Measurements from ENCODE around the gene HRCT1. TPM values are rescaled to one million over a fixed set of nuclear protein-coding genes. Genes with fewer than 3 reads are reported as not detected.
"Not testable (repeated sequence)": the region's sequence is repeated elsewhere in the genome, so short reads cannot be mapped to it uniquely, and the experiment has no call there.

Gene HRCT1
- total RNA-seq, 1 donor from 2014 or later, result 2.6 TPM

DNA sequence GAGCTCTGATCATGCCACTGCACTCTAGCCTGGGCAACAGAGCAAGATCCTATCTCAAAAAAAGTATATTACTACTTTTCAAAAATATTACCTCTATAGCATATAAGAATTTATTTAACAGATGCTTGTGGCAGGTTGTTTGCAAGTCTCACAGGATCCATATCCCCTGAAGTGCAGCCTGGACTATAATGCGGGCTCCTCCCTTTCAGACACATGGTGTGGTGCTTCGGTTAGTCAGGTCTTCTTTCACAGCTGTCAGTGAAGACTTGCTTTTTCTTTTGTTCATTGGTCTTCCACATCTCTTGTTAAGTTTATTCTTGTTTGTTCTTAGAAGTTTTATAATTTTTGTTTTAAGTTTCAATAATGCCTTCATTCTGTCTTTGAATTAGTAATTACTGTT lies 9.4 kb upstream of the HRCT1 start:
- DNase-seq (ENCODE audit: low read depth in 2 of 2), result no peak

- DNase-seq (ENCODE audit: low read depth in 2 of 2), result not testable (repeated sequence)
Measured at GRCh38 chr9:35897376-35898099, 8.5 kb upstream of the HRCT1 start.

DNA sequence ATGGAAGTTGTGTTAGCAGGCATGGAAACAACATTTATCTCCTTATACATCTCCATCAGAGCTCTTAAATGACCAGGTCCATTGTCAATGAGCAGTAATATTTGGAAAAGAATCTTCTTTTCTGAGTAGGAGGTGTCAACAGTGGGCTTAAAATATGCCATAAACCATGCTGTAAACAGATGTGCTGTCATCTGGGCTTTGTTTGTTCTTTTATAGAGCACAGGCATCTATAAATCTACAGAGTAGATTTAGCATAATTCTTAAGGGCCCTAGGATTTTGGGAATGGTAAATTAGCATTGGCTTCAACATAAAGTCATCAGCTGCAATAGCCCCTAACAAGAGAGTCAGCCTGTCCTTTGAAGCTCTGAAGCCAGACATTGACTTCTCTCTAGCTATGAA lies 7.7 kb upstream of the HRCT1 start:
- DNase-seq (ENCODE audit: low read depth in 2 of 2), result no peak

GRCh38 chr9:35899021-35899420 lies 7.0 kb upstream of the HRCT1 start:
- no peak for DNase-seq (ENCODE audit: low read depth in 2 of 2)

DNA sequence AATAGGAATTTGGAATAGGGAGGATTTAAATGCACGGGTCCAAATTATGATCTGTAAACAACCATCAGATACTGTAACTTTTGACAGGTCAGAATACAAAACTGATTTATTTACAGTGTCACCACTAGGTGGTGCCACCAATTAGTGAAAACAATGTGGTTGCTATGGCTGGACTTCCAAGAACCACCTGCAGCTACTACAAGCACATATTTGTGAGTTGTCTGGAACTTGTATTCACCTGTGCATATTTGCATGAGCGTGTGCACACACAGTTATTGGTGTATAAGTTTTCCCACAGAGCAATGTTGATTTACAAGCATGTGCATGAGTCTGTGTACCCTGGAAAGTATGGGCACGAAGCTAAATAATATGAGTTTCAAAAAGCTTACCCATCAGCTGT lies 3.0 kb upstream of the HRCT1 start:
- peak; percentile 65 to 76 for DNase-seq (ENCODE audit: low read depth in 2 of 2)

DNA sequence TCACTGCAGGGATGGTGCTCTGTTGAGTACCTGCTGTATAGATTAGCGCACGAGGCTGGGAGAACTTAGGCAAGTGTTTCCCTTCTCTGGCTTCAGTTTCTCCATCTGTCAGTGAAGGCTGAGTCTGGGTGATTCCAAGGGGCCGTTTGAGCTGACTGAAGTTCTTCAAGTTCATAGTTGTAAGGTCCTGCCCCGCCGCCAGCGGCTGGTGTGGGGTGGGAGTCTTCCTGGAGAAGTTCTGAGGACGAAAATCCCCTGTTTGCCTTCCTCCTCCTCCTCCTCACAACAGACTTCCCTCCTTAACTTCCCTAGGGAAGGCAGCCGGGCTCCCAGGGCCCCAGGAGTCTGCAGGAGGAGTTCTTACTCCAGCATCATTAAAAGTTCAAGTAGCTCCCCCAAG lies 1.7 kb upstream of the HRCT1 start:
- DNase-seq (ENCODE audit: low read depth in 2 of 2), result no peak

DNA sequence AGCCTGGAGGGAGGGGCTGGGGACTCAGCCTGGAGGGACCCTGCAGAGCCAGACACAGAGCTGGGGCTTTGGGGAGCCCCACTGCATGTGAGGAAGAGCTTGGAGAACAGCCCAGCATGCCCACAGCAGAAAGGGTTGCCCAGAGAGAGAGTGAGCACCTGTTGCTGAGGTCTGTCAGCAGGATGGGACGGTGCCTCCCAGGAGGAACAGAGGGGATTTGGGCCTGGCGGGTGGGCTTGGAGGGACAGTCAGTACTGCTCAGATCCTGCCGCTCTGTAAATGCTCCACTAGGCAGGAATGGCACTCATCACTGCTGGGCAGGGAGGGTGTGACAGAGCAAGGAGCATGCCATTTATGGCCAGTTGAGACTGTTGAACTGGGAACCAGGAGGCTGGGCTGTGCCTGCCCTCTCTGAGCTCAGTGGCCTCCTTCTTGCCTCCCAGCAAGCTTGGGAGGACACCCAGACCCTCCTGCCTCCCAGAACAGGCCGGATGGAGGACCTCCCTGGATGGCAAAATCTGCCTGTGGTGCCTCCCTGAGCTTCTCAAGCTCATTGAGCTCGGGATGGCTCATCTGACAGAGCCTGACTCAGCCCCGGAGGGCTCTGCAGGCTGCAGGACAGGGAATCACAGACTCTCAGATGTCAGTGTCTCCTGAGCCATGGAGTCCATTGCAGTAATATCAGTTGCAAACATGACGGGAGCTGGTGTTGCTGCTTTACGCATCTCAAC lies 786 bp upstream of the HRCT1 start:
- no peak for DNase-seq (ENCODE audit: low read depth in 2 of 2)

DNA sequence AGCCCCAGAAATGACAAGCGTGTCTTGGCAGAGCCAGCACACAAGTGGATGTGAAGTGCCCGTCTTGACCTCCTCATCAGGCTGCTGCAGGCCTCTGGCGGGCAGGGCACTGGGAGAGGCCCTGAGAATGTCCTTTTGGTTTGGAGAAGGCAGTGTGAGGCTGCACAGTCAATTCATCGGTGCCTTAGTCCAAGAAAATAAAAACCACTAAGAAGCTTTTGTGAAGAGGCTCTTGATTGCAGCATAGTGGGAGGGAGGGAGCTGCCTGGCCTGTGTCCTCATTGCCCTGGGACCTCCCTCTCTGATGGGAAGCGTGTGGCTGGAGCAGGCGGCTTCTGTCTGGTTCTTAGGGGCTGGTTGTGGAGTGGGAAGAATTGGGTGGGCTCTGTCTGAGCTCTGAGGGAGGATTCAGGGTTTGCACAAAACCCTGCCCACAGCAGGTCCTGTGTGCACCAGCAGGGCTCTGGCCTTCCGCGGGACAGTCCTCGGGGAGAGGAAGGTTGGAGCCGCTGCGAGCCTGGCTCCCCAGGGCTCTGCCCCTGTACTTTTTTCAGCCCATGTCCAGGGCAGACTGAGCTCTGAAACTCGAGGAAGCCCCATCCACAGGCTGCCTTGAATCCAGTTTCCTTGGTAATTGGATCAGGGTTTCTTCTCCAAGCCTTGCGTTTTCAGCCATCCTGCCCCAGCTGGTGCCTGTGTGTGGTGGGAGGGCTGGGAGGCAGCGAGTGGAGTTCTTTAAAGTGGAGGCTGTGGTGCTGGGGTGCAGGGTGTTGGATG lies 1.1 kb downstream of the HRCT1 start:
- DNase-seq (ENCODE audit: low read depth in 2 of 2), result peak in 1 of 2 donors; percentile 24

GRCh38 chr9:35907711-35908503 lies 1.9 kb downstream of the HRCT1 start:
- DNase-seq (ENCODE audit: low read depth in 2 of 2), result peak; percentile 61 to 91

GRCh38 chr9:35908504-35909125 lies 2.6 kb downstream of the HRCT1 start:
- DNase-seq (ENCODE audit: low read depth in 2 of 2), result peak in 1 of 2 donors; percentile 32

- DNase-seq (ENCODE audit: low read depth in 2 of 2), result peak in 1 of 2 donors; percentile 61
Measured at GRCh38 chr9:35909274-35909673, 3.3 kb downstream of the HRCT1 start, which contains the start of gene SPAAR. Gene SPAAR (plus strand): TSS chr9:35909490. CDS start chr9:35910464, 974 bp downstream.

DNA sequence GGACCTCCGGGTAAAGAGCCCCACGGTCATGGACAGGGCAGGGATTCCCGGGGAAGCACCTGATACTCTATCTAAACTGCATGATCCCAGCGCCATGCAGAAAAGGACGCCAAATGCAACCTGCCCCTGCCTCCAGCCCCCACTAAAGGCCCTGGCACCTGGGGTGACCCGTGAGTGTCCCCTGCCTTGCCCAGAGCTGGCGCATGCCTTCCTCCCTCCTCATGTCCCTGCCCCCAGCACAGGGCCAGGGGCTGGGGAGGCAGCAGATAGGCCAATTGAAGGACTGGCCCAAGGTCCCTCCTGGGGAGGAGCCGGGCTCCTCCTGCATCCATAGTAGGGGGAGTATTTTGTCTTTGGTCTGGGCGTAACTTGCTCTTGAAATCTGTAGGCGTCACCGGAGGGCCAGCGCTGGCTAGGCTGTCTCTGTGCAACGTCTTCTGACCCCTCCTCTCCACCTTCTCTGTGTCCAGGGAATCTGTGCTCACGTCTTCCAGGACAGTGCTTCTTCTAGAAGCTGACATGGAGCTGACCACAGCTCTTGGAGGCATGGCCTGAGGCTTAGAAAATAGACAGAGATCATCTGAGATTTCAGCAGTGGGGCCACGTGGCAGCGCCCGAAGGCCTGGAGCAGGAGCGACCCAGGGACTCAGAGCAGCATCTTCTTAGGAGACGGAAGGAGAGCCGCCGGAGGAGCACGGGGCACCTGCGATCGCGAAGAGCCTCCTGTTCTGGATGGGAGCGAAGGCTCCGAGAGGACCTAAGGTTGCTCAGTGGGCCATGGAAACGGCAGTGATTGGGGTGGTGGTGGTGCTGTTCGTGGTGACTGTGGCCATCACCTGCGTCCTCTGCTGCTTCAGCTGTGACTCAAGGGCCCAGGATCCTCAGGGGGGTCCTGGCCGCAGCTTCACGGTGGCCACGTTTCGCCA lies 3.9 kb downstream of the HRCT1 start:
- DNase-seq (ENCODE audit: low read depth in 2 of 2), result peak in 1 of 2 donors; percentile 12

- DNase-seq (ENCODE audit: low read depth in 2 of 2), result peak; percentile 71 to 87
Measured at GRCh38 chr9:35910613-35911359, 4.8 kb downstream of the HRCT1 start.

GRCh38 chr9:35911690-35912089 lies 5.7 kb downstream of the HRCT1 start:
- no peak for DNase-seq (ENCODE audit: low read depth in 2 of 2)

- peak in 1 of 2 donors; percentile 18 for DNase-seq (ENCODE audit: low read depth in 2 of 2)
Measured at GRCh38 chr9:35912791-35913400, 6.9 kb downstream of the HRCT1 start.

DNA sequence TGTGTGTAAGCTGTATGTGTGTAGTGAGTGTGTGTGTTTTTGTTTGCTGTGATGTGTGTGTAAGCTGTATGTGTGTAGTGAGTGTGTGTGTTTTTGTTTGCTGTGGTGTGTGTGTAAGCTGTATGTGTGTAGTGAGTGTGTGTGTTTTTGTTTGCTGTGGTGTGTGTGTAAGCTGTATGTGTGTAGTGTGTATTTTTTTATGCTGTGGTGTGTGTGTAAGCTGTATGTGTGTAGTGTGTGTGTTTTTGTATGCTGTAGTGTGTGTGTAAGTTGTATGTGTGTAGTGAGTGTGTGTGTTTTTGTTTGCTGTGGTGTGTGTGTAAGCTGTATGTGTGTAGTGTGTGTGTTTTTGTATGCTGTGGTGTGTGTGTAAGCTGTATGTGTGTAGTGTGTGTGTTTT lies 7.4 kb downstream of the HRCT1 start:
- peak in 1 of 2 donors; percentile 22 for DNase-seq (ENCODE audit: low read depth in 2 of 2)

DNA sequence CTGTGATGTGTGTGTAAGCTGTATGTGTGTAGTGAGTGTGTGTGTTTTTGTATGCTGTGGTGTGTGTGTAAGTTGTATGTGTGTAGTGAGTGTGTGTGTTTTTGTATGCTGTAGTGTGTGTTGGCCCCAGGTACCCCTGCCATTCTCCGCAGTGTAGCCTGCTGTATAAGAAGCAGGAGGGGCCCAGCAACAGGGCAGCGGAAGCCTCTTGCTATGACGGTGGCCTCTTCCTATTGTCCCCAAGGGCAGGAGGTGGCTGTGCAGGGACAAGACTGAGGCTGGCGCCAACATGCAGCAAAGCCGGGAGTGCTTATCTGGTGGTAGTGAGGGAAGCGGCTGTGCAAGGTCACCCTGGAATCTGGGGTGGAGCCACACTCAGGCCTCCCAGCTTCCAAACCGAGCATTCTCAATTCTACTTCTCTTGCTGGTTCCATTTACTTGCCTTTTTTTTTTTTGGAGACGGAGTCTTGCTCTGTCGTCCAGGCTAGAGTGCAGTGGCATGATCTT lies 8.4 kb downstream of the HRCT1 start:
- peak; percentile 75 to 77 for DNase-seq (ENCODE audit: low read depth in 2 of 2)

GRCh38 chr9:35915681-35916294 lies 9.8 kb downstream of the HRCT1 start:
- no peak for DNase-seq (ENCODE audit: low read depth in 2 of 2)

All from dermis microvascular lymphatic vessel endothelial cell (primary cell).